ENCODE results near the gene NSRP1.
"Not testable (repeated sequence)": the region's sequence is repeated elsewhere in the genome, so short reads cannot be mapped to it uniquely, and the experiment has no call there.

Gene NSRP1

DNA sequence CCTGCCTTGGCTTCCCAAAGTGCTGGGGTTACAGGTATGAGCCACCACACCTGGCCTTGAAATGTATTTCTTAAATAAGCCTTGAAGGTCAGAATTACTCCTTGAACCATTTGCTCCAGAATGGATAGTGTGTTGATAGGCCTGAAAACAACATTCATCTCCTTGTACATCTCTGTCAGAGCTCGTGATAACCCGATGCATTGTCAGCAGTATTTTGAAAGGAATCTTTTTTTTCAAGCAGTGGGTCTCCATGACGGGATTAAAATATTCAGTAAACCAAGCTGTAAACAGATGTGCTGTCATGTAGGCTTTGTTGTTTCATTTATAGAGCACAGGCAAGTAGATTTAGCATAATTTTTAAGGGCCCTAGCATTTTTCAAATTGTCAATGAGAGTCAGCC, 16.6 kb downstream of the NSRP1 start:
- Histone ChIP-seq H3F3A (ENCODE audit: control insufficient read depth, insufficient read depth) (peaks cover 2% of the 10 kb centered on the region; the same call in 1 of the 2 replicates), H3K4me3 (ENCODE audit: low read length) (no peak overlapping the region), H4K20me1 (ENCODE audit: control insufficient read depth, insufficient read depth, low read depth, low read length) (0 out of 2 replicates have a peak, but pooled peaks cover 2% of the 10 kb centered on the region), H3K27me3 (ENCODE audit: control insufficient read depth, low read length) (no peaks in the 10 kb centered on the region), H3K4me2 (ENCODE audit: low read length) (no peak overlapping the region), H3K9me3 (ENCODE audit: control insufficient read depth, insufficient read depth, low read length) (no peaks in the 10 kb centered on the region), H3K9me2 (replicated peaks; ENCODE audit: control insufficient read depth, low read length) (no peaks in the 10 kb centered on the region), H3K79me2 (ENCODE audit: control insufficient read depth, low read length) (peaks cover 86% of the 10 kb centered on the region), H3K4me1 (ENCODE audit: control insufficient read depth, low read length) (no peaks in the 10 kb centered on the region), H3K36me3 (ENCODE audit: control insufficient read depth, low read length) (peaks cover 80% of the 10 kb centered on the region), H3K27ac (ENCODE audit: low read depth, low read length) (no peak overlapping the region)
- TF ChIP-seq CTCF (IDR thresholded peaks at IDR 0.05; ENCODE audit: low read depth, low read length, poor library complexity, severe bottlenecking), result no peak
- no peak for TF ChIP-seq EZH2phosphoT487 (IDR thresholded peaks at IDR 0.05; ENCODE audit: borderline replicate concordance, low read length)

DNA sequence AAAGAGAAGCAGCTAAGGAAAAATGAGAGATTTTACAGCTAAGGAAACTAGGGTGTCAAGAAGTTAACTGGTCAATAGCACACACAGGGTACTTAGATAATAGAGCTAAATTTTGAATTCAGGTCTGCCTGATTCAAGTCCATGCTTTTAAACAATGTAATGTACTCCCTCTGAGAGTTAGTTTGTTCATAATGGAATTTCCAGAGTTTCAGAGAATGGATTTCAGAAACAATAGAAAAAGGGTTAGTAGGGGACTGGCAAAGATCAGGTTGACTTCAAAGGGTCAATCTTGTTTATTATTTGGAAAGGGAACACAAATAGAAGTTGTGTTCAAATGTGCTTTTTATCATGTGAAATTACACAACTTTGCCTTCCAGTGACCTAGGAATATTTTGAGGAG, 17.9 kb downstream of the NSRP1 start:
- Histone ChIP-seq H3K9me2 (replicated peaks; ENCODE audit: control insufficient read depth, low read length) (no peaks in the 10 kb centered on the region), H3F3A (ENCODE audit: control insufficient read depth, insufficient read depth) (0 out of 2 replicates have a peak, but pooled peaks cover 2% of the 10 kb centered on the region), H3K27ac (ENCODE audit: low read depth, low read length) (no peak overlapping the region), H3K9me3 (ENCODE audit: control insufficient read depth, insufficient read depth, low read length) (no peaks in the 10 kb centered on the region), H3K79me2 (ENCODE audit: control insufficient read depth, low read length) (peaks cover 89% of the 10 kb centered on the region), H3K27me3 (ENCODE audit: control insufficient read depth, low read length) (no peaks in the 10 kb centered on the region), H3K4me3 (ENCODE audit: low read length) (no peak overlapping the region), H3K4me1 (ENCODE audit: control insufficient read depth, low read length) (no peaks in the 10 kb centered on the region), H3K4me2 (ENCODE audit: low read length) (no peak overlapping the region), H3K36me3 (ENCODE audit: control insufficient read depth, low read length) (peaks cover 74% of the 10 kb centered on the region), H4K20me1 (ENCODE audit: control insufficient read depth, insufficient read depth, low read depth, low read length) (0 out of 2 replicates have a peak, but pooled peaks cover 2% of the 10 kb centered on the region)
- TF ChIP-seq EZH2phosphoT487 (IDR thresholded peaks at IDR 0.05; ENCODE audit: borderline replicate concordance, low read length), result no peak
- TF ChIP-seq CTCF (IDR thresholded peaks at IDR 0.05; ENCODE audit: low read depth, low read length, poor library complexity, severe bottlenecking), result no peak

GRCh38 chr17:30137158-30137557, 20.5 kb downstream of the NSRP1 start:
- TF ChIP-seq CTCF (IDR thresholded peaks at IDR 0.05; ENCODE audit: low read depth, low read length, poor library complexity, severe bottlenecking), result no peak
- TF ChIP-seq EZH2phosphoT487 (IDR thresholded peaks at IDR 0.05; ENCODE audit: borderline replicate concordance, low read length), result no peak
- H3K9me3 ChIP-seq (ENCODE audit: control insufficient read depth, insufficient read depth, low read length), result no peaks in the 10 kb centered on the region
- H3K27me3 ChIP-seq (ENCODE audit: control insufficient read depth, low read length), result no peaks in the 10 kb centered on the region
- no peaks in the 10 kb centered on the region for H3K9me2 ChIP-seq (replicated peaks; ENCODE audit: control insufficient read depth, low read length)
- peaks cover 86% of the 10 kb centered on the region for H3K79me2 ChIP-seq (ENCODE audit: control insufficient read depth, low read length)
- H3K36me3 ChIP-seq (ENCODE audit: control insufficient read depth, low read length), result peaks cover 56% of the 10 kb centered on the region
- H3K4me1 ChIP-seq (ENCODE audit: control insufficient read depth, low read length), result no peaks in the 10 kb centered on the region
- H3K4me3 ChIP-seq (ENCODE audit: low read length), result no peak overlapping the region
- H3K27ac ChIP-seq (ENCODE audit: low read depth, low read length), result no peak overlapping the region
- peaks cover 2% of the 10 kb centered on the region; the same call in 1 of the 2 replicates for H4K20me1 ChIP-seq (ENCODE audit: control insufficient read depth, insufficient read depth, low read depth, low read length)
- no peak overlapping the region for H3K4me2 ChIP-seq (ENCODE audit: low read length)
- 0 out of 2 replicates have a peak, but pooled peaks cover 2% of the 10 kb centered on the region for H3F3A ChIP-seq (ENCODE audit: control insufficient read depth, insufficient read depth)

DNA sequence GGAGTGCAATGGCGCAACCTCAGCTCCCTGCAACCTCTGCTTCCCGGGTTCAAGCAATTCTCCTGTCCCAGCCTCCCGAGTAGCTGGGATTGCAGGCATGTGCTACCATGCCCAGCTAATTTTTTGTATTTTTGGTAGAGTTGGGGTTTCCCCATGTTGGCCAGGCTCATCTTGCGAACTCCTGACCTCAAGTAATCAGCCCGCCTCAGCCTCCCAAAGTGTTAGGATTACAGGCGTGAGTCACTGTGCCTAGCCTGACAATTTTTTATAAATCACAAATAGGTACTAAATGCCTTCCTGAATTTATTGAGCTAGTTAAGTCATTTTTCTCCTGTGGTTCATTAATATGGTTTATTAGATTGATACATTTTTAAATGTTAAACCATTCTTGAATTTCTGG, 31.2 kb downstream of the NSRP1 start:
- H3K27me3 ChIP-seq (ENCODE audit: control insufficient read depth, low read length); H3K4me3 ChIP-seq (ENCODE audit: low read length); H3K27ac ChIP-seq (ENCODE audit: low read depth, low read length); H4K20me1 ChIP-seq (ENCODE audit: control insufficient read depth, insufficient read depth, low read depth, low read length); H3F3A ChIP-seq (ENCODE audit: control insufficient read depth, insufficient read depth); H3K4me2 ChIP-seq (ENCODE audit: low read length); H3K9me3 ChIP-seq (ENCODE audit: control insufficient read depth, insufficient read depth, low read length); H3K9me2 ChIP-seq (replicated peaks; ENCODE audit: control insufficient read depth, low read length): not testable (repeated sequence)
- Histone ChIP-seq H3K79me2 (ENCODE audit: control insufficient read depth, low read length) (peaks cover 76% of the 10 kb centered on the region), H3K4me1 (ENCODE audit: control insufficient read depth, low read length) (peaks cover 27% of the 10 kb centered on the region), H3K36me3 (ENCODE audit: control insufficient read depth, low read length) (peaks cover 24% of the 10 kb centered on the region)

All from DOHH2 (cell line).